SHP77 (cell line): ENCODE results near the gene TTC28.

Experiments
- DNase-seq, 2 experiments: peaks; one replicate each; lab custom pipeline; 2025; lab: John Stamatoyannopoulos, UW

TTC28 gene

DNA sequence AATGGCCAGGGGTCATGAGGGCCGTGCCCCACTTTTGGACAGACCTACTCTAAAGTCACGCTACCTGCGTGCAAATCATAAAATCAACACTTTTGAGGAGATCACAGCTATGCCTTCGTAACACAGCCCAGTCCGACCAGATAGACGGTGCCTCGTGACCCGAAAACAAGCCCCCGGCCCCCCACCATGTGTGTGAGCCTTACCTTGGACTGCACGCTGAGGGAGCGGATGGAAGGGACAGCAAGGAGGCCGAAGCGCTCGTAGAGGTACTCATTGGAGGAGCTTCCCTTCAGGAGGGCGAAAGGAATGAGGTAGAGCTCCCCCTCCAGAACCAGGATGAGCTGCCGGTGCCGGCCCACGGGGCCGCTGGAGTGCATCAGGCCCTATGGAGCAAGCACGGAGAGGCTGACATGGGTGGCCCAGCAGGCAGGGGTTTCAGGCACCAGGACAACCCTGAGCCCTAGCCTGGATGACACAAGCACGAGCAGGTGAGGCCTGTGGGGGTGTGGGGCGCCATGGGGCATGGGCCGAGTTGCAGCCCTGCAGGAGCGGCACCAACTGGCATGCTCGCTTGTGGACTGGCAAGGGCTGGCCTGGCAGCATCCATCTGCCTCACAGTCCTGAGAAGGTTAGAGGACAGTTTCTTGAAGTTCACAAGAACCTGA is 678.3 kb downstream of the TTC28 start:
- no peak for DNase-seq

DNA sequence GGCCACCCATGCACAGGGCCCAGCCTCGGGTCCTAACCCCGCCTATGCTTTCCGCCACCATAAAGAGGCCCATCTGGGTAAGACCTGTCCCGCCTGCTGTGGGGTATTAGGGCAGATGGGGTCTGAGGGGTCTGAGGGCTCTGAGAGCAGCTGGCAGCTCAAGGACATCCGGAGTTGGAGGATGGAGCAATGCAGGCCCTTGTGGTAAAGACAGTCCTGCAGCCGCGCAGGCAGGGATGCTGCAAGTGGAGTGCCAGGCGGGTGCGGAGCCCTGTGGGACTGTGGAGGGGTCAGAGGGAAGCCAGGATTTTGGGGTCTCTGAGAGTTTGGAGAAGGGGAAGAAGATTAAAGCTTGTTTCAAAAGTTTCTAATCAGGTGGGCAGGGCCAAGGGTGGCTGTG is 679.3 kb downstream of the TTC28 start:
- no peak for DNase-seq

DNA sequence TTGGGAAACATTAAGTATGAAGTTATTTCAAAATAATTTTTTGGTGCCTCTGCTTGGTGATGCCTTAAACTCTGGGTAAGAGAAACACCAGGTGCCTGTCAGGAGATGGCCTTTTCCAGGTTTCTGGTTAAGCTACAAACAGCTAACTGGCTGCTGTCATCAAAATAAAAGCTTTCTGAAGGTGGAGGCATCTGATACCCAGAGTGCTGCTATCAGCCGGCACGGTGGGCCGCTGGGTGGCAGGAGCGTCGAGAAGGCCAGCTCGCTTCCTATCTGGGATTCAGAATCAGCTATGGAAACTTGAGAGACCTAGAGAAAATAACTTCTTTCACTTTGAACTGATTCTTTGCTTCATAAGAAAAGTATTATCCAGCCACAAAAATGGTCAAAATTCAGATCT is 679.8 kb downstream of the TTC28 start:
- no peak for DNase-seq

DNA sequence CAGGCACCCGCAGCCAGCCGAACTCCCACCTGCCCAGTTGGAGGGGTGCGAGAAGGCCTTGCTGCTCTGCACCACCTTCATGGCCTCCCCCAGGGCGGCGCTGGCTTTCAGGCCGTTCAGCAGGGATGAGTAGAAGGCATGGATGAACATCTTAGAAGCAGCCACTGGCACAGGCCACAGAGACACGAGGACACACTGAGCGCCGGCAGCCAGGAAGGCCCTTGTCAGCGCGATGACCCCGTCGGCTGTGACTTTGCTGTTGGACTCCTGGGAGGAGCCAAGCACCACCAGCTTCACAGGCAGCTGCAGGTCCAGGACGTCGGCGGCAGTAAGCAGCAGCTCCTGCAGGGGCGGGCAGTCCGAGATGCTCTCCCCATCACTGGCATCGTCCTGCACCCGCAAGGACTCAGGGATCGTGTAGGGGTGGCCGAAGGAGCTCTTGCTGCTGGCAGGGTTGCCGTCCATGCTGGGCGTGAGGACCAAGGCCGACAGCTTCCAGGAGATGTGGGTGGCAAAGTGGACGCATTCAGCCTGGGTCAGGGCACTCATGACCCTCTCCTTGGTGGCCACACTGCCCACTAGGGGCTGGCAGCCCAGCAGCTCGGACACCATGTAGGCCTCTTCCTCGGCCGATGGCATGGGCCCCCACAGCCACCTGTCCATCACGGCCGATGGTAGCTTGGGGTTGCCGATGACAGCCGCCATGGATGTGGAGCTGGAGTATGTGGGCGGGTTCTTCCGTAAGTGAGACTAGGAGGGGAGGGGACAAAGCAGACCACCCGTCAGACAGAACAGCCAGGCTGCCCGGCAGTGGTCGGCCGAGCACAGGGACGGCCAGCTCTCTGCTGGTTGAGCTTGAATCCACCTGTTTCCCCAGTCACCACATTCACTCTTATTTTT is 680.9 kb downstream of the TTC28 start:
- DNase-seq, result no peak

DNA sequence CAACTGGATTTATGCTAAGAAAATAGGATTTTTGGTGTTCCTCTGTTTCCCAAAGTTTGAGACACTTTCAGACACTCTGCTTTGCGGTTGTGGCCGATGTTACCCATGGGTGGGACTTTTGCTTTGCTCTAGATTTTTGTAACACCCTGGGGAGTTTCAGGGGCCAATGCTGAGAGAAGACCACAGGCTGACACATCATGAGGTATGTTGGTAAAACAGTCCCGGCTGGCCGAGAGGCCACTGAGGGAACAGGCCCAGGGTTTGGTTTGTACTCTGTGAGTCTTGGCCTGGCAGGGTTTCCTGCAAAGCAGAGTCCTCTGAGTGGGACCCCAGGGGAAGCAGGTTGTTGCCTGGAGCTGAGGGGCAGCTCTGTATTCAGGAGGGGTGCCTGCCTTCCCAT is 682.1 kb downstream of the TTC28 start:
- no peak for DNase-seq

DNA sequence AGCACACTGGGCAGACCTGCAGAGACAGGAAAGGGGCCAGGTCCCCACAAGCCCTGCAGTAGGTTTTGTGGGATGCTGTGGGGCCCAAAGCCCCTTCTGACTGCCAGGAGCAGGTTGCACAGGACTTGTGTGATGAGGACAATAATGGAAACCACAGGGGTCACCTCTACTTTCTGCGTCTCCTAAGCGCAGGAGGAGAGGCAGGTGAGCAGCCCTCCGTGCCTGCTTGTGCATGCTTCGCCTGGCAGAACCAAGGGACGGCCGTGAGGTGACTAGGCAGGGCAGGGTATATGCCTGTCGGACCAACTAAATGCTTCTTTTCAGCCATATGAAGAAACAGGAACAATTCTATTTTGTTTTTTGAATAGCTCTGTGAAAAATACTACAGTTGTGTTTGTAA is 682.7 kb downstream of the TTC28 start:
- no peak for DNase-seq

DNA sequence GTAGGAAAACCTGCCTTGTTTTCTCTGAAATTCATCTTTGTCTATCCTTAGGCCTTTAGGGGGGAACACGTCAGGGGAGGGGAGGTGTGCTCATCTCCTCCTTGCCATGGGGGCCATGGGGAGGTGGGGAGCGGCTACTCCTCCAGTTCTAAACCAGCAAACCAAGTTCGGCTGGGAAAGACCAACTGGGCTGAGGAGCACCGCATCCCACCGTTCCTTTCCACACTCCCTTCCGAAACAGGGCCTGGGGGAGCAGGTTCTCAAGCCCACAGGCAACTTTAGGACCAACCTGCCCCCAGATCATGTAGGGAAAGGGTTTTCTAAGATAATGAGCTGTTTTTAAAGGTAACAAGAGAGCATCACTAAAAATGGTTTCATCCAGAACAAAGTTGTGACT is 683.1 kb downstream of the TTC28 start:
- DNase-seq, result no peak

DNA sequence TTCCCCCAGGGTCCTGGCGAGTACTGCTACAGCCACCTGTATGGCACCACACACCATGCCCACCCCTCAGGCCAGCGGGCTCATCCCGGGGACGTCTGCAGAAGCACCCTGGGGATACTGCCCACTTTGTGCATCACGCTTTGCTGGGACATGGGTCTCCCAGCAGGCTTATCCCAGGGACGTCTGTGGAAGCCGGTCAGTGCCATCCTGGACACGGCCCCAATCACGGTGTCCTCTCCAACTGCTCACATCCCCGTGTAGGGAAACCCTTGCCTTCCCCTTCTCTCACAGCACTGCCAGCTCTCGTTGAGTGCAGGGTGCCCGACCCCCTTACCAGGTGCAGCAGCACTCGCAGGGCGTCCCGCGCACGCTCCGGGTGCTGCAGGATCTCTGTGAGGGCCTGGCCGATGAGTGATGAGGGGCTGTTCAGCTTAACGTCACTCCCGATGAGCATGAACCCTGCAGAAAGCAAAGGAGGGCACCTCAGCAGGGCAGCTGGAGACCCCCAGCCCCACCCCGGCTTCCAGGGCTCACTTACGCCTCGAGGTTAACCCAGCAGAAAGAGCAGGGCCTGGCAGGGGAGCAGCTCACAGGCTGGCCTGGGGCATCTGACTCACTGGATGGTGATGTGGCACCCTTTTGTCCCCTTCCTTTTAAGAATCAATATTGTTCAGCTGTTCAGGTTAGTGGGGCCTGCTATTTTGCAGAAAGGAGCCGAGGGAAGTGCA is 683.7 kb downstream of the TTC28 start:
- DNase-seq, result no peak

DNA sequence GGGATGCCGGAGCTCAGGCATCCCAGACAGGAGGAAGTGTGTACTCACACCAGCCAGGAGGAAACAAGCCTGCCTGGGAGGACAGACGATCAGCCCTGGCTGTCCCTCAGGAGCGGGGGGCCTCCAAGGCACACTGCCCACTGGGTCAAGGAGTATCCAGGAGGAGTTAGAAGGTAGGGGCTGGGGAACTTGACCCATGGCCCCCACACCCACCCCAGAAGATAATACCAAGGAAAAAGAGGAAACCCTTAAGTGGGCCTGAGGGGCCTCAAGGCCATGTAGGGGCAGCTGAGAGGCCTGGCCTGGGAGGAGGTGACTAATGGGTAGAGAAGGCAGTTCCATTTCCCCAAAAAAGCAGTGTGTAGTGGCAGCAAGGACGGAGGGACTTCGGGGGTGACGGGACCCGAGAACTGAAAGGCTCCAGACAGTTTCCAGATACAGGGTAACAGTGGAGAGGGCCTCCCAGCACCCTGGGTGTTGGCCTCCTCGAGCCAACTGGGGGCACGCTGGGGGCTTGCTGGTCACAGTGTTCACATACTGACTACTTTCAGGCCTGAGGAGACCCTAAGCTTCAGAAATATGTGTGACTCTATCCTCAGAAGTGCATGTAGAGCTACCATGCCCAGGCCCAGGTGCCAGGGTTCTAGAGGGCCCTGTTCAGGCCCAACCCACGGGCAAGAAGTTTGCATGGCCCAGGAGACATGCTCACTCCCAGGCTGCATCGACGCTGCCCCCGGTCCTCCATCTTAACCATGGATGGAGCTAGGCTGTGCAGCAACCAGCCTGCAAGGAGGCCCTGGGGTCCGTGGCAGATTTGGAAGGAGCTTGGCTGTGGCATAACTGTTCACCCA is 684.9 kb downstream of the TTC28 start:
- DNase-seq, result no peak

DNA sequence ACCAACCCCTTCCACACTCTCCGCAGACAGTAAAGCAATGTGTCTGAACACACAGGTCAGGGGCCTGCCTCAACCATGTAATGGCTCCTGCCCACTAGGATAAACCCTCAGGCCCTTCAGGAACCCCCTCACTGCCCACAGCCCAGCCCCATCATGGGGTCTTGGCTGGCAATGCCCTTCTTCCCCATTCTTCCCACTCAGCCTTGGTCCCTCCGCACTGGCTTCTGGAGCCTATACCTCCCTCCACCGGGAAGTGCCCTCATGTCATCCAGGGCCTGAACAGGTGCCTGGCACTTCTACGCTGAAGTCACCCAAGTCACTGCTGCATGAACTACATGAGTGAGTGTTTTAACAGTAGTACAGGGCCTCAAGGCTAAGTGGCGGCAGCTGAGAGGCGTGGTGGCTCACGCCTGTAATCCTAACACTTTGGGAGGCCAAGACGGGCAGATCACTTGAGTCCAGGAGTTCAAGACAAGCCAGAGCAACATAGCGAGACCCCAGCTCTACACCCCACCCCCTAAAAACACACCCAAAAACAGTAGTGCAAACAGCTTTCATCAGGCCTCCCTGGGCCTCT is 685.8 kb downstream of the TTC28 start:
- no peak for DNase-seq

DNA sequence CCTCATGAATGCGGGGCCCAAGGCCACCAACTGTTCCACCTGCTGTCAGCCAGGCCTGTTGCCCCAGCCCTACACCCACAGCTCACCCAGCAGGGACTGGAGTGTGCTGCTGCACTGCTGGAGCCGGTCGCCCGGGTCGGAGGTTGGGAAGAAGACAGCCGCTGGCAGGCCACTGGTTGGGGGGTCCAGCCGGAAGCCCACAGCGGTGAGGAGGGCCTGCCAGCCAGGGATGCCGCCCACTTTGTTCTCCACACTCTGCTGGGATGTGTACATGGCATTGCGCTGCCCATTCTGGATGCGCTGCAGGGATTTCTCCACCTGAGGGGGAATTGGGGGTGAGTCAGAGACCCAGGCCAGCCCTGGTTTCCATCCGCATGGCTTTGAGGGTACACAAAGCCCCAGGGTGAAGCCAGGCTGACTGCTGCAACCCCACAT is 686.4 kb downstream of the TTC28 start:
- DNase-seq, result no peak

DNA sequence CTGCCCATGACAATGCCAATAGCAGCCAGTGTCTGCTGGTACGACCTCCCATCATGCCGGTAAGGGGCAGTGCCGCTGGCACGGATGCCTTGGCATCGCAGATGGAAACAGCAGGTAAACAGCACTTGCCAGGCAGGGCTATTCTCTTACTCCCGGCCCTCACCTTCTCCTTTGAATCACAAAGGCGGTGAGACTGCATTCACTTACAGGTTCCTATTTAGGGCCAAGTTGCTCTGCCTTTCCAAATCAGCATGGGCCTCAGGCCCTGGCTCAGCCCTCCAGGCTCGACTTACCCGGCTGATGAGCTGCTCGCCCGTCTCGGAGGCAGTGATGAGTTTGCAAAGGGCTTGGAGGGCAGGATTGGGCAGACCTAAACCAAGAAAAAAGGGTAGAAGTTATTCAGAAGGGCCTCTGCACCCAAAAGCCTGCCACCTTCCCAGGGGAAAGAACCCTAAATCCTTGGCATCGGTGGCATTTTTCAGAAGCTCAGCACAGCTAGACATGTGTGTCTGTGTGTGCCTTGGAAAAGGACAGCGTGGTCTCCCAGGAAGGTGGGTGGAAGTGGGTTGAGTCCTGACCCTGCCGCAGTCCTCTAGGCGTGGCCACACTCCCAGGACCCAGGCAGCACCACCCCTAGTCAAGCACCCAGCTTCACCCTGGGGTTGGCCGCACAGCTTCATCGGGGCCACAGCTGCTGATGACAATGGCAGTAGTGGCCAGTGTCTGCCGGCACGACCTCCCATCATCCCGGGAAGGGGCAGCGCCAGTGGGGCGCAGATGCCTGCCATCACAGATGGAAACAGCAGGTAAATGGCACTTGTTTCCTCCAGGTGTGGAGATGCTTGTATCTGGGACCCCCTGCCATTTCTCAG is 687.1 kb downstream of the TTC28 start:
- DNase-seq, result no peak

DNA sequence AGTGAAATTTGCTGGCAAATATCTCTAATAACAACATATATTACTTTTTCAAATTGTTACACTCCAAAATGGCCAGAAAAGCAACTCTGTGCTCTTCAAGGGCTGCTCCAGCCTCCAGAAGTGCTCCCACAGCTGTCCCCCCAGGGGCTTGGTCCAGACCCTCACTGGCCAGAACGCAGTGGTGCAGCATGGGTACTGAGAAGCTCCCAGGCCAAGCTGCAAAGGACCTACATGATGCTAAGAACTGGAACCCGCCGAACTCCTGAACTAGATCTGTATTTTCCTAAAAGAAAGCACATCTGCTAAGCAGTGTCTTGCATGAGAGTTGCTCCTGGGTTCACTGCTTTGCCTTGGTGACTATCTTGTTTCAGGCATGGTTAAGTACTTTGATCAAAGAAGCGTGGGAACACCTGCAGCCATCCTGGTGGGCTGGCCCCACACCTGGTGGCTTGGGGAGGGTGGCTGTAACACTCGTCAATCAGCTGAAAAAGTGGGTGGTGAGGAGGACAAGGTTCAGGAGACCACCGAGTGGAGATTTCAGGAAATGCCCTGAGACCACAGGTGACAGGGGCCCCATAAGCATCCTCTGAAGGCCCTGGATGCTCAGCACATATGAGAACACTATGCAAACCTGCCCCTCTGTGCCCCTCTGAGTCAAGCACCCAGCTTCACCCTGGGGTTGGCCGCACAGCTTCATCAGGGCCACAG is 687.9 kb downstream of the TTC28 start:
- no peak for DNase-seq

DNA sequence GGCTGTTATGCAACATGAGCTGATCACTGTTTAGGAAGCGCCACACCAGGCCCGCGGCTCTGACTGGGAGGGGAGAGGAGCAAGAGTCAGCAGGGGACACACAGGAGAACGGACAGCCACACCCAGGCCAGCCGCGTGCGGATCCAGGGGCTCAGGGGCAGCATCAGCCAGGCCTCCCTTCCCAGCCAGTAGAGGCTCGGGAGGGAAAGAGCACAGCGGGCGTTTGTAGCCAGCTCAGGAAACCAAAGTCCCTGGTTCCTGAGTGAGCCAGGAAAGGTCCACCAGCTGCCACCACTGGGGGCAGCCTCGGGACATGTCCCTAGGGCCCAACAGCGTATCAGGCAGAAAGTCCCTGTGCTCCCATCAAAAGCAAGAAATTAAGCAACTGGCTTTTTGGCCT is 688.8 kb downstream of the TTC28 start:
- peak in 1 of 2 experiments; percentile 21 for DNase-seq

DNA sequence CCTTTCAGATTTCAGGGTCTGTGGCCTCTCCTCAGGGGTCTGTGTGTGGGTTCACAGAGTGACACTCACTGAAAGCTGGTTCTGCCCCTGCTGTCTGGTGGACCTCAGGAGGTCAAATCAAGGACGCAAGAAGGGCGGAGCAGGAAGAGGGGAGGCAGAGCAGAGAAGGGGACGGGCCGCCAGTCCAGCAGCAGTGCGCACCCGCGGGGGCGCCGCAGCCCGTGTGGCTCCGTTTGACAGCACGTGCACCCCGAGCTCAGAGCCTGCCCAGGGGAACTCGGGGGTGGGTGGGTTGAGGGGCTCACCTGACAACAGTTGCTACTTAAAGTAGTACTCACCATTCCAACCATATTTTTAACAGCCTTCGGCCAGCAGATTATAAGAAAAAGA is 689.2 kb downstream of the TTC28 start:
- DNase-seq, result no peak

DNA sequence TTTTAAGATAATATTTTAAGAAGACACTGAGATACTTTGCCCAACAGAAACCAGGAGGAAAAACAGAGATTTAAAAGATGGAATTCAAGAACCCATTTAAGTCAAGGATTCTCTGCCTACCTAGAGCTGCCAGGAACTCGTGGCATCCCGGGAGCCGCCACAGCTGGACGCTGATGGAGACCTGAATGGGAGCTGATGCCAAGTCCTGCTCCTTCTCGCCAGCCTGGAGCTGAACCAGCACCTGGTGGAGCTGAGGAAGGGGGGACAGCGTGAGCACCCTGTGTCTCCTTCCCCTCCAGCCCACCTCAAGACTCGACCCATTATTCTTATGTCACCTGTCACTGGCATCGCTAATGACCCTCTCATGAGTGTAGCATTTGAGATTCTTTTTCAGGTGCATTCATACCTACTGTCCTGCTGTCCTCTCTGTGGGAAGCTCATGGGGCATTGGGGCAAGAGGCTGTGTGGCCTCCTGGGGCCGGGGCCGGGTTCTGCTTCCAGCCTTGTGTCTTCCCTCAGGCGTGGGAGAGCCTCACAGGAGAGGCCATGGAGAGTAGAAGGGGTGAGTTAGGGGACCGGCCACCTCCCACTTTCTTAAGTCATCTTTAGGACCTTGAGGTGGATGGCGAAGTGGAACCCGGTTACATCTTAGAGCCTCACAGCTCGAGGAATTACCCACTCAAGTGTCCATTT is 689.7 kb downstream of the TTC28 start:
- no peak for DNase-seq

DNA sequence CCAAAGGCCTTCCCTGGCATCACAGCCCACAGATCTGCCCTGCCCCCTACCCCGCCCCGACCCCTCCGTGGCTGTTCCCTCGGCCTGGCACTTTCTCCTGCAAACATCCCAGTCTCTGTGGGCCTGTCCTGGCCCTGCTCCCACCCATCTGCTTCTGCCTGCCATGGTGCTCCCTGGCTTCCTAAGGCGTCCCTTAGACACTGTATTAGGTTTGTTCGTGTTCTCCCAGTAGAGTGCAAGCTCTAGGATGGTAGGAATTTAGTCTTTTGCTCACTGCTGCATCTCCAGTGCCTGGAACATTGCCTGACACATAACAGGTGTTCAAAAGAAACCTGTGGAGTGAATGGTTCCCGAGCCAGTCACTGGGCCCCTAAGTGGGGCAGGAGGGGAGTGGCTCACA is 690.9 kb downstream of the TTC28 start:
- DNase-seq, result no peak

DNA sequence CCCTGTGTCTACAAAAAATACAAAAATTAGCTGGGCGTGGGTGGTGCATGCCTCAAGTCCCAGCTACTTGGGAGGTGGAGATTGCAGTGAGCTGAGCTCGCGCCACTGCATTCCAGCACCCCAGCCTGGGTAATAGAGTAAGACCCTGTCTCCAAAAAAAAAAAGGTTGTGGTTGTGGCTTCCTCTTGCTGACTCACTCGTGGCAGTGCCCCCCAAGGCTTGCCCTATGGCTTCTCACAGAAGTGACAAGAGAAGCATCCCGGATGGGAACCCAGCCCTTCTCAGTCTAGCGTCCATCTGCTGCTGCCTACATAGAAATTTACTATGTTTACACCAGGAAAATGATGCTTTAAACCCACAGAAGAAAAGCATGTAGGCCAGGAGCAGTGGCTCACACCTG is 692.1 kb downstream of the TTC28 start:
- no peak for DNase-seq

DNA sequence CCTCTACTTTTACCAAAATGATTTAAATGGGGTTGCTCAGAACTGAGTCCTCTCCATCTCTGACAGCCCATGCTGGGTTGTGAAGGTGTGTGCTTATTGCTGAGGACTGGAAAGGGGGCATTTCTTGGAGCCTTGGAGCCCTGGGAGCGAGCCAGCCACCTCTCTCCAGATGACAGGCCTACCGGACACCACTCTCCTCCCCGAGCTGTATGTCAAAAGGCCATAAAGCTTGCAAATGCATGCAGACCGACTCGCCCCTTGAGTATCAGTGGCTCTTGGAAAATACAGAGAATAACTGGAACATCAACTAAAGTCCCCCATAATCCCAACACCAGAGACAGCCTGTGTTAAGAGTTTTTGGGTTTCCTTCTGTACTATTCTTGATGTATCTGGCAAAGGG is 692.7 kb downstream of the TTC28 start:
- DNase-seq, result no peak
